Esophagus muscularis mucosa (tissue), 4 donors: ENCODE data around the gene GRID2IP.

ENCODE experiments used
- CTCF ChIP-seq, 3 experiments: fragments of 200-600 bp in 2 of 3; fragments of 450-650 bp in 1 of 3; sonication (generic) in 2 of 3; IDR thresholded peaks; one replicate each; pipeline ENCODE4 v1.5.1; 2017 to 2019; ENCODE audit warnings: antibody characterized with exemption in 3 of 3, mild to moderate bottlenecking in 2 of 3, moderate library complexity in 1 of 3
- EP300 ChIP-seq: sonication (generic); formaldehyde crosslinking; IDR thresholded peaks from one replicate; pipeline ENCODE4 v1.6.1; 2017; ENCODE audit warnings: antibody characterized with exemption
- POLR2A ChIP-seq: fragments of 450-650 bp; IDR thresholded peaks from one replicate; pipeline ENCODE4 v1.6.1; 2017; ENCODE audit warnings: antibody characterized with exemption, moderate library complexity, mild to moderate bottlenecking, low read depth
- POLR2AphosphoS5 ChIP-seq, 2 donors: sonication (generic); formaldehyde crosslinking; IDR thresholded peaks; one replicate each; pipeline ENCODE4 v1.6.1; 2017; ENCODE audit warnings: antibody characterized with exemption in 2 of 2

- TF ChIP-seq EP300: no peak
- TF ChIP-seq CTCF (IDR thresholded peaks at IDR 0.05): peak in 1 of 3 experiments; percentile 13
- no peak for TF ChIP-seq POLR2A
- no peak for TF ChIP-seq POLR2AphosphoS5 (IDR thresholded peaks at IDR 0.05)
These were observed 7.6 kb upstream of the GRID2IP start for GRCh38 chr7:6558837-6559236.
